ENCODE measurements around the gene RPA1. TPM values are rescaled to one million over a fixed set of nuclear protein-coding genes. Genes with fewer than 3 reads are reported as not detected.
A peak's percentile ranks its signal among the peaks of the same experiment; 100 is the strongest.
"Not testable (repeated sequence)": the region's sequence is repeated elsewhere in the genome, so short reads cannot be mapped to it uniquely, and the experiment has no call there.

RPA1 gene
- total RNA-seq, 2 experiments from 2014 or later = 38.6 to 38.7 TPM

DNA sequence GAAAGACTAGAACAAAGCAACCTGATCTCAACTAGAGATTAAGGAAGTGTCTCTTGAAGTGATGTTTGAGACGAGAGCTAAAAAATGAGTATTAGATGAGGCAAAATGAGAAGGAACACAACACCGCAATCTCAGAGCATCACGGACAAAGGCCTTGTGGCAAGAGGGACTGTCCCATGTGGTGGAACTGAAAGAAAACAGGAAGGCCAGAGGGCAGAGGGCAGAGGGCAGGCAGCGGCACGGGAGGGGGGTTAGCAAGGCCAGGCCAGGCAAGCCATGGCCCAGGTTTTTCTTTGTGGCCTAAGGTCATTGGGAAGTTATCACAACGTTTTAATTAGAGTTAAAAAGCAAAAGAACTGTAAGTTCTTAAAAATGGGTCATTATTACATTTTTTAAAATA lies 22.5 kb downstream of the RPA1 start:
- Histone ChIP-seq H3K27me3 (ENCODE audit: control insufficient read depth in 1 of 2, insufficient read depth in 2 of 2, low read length in 2 of 2) (no peaks in the 10 kb centered on the region), H3K4me1 (ENCODE audit: insufficient read depth, low read length) (no peaks in the 10 kb centered on the region), H3K9me3 (ENCODE audit: control insufficient read depth in 1 of 2, insufficient read depth in 1 of 2, low read length in 2 of 2) (no peaks in the 10 kb centered on the region), H3K36me3 (ENCODE audit: insufficient read depth, low read length) (peaks cover 64% of the 10 kb centered on the region), H3K27ac (ENCODE audit: low read depth in 1 of 2, low read length in 2 of 2) (no peak overlapping the region), H3K4me3 (ENCODE audit: low read length) (no peak overlapping the region)
- Mint-ChIP-seq H3K27ac (peak overlapping the region; percentile 45), H3K4me1 (ENCODE audit: low read depth) (peaks cover 5% of the 10 kb centered on the region), H3K4me3 (no peak overlapping the region), H3K36me3 (ENCODE audit: low read depth) (peaks cover 72% of the 10 kb centered on the region), H3K27me3 (no peaks in the 10 kb centered on the region), H3K9me3 (no peaks in the 10 kb centered on the region)
- intact Hi-C loops (cut with DNase I, micrococcal nuclease) = no loop called here
- TF ChIP-seq, protein P1, sequence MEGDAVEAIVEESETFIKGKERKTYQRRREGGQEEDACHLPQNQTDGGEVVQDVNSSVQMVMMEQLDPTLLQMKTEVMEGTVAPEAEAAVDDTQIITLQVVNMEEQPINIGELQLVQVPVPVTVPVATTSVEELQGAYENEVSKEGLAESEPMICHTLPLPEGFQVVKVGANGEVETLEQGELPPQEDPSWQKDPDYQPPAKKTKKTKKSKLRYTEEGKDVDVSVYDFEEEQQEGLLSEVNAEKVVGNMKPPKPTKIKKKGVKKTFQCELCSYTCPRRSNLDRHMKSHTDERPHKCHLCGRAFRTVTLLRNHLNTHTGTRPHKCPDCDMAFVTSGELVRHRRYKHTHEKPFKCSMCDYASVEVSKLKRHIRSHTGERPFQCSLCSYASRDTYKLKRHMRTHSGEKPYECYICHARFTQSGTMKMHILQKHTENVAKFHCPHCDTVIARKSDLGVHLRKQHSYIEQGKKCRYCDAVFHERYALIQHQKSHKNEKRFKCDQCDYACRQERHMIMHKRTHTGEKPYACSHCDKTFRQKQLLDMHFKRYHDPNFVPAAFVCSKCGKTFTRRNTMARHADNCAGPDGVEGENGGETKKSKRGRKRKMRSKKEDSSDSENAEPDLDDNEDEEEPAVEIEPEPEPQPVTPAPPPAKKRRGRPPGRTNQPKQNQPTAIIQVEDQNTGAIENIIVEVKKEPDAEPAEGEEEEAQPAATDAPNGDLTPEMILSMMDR (IDR thresholded peaks at IDR 0.05) = no peak
- ChIA-PET POLR2A (no interaction called here), CTCF (no interaction called here)
- DNase-seq = no peak
- no peak for ATAC-seq (ENCODE audit: poor library complexity)

DNA sequence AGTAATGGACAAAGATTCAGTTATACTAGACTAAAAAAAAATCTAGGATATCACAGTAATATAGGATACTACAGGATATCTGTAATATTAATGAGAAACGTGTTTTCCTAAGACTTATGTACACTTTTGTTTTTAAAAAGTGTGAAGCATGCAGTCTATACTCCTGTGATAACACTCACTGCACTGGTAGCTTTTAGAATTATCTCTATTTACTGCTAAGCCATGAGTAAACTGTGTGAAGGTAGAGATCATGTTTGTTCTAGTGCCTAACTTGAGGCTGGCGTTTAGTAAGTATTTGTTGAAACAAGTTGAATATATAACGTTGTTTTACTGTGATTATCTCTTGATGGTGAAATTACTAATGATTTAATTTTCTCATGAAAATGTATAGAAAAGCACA lies 23.9 kb downstream of the RPA1 start:
- H3K27ac ChIP-seq (ENCODE audit: low read depth in 1 of 2, low read length in 2 of 2) = no peak overlapping the region
- H3K36me3 ChIP-seq (ENCODE audit: insufficient read depth, low read length) = peaks cover 57% of the 10 kb centered on the region
- no peaks in the 10 kb centered on the region for H3K9me3 ChIP-seq (ENCODE audit: control insufficient read depth in 1 of 2, insufficient read depth in 1 of 2, low read length in 2 of 2)
- Mint-ChIP-seq H3K27me3 (no peaks in the 10 kb centered on the region), H3K36me3 (ENCODE audit: low read depth) (peaks cover 65% of the 10 kb centered on the region), H3K27ac (no peak overlapping the region), H3K4me3 (no peak overlapping the region), H3K4me1 (ENCODE audit: low read depth) (peaks cover 5% of the 10 kb centered on the region), H3K9me3 (no peaks in the 10 kb centered on the region)
- ATAC-seq (ENCODE audit: poor library complexity) = no peak
- intact Hi-C loops (cut with DNase I, micrococcal nuclease) = no loop called here
- H3K4me1 ChIP-seq (ENCODE audit: insufficient read depth, low read length) = no peaks in the 10 kb centered on the region
- ChIA-PET CTCF (no interaction called here), POLR2A (interaction anchor here (0.6 kb wide), 1 partner anchor 20 kb away, joined by 3 read pairs; no protein-coding TSS in a partner anchor)
- H3K4me3 ChIP-seq (ENCODE audit: low read length) = no peak overlapping the region
- H3K27me3 ChIP-seq (ENCODE audit: control insufficient read depth in 1 of 2, insufficient read depth in 2 of 2, low read length in 2 of 2) = no peaks in the 10 kb centered on the region
- TF ChIP-seq, protein P1 (IDR thresholded peaks at IDR 0.05) = no peak
- DNase-seq = no peak

DNA sequence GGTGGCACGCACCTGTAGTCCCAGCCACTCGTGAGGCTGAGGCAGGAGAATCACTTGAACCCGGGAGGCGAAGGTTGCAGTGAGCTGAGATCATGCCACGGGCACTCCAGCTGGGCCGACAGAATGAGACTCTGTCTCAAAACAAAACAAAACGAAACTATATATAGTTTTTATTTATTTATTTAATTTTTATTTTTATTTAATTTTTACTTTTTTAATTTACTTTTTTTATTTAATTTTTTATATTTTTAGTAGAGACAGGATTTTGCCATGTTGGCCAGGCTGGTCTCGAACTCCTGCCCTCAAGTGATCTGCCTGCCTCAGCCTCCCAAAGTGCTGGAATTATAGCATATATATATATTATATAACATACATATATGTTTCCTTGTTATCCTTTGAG lies 26.7 kb downstream of the RPA1 start:
- H3K27me3 ChIP-seq (ENCODE audit: control insufficient read depth in 1 of 2, insufficient read depth in 2 of 2, low read length in 2 of 2); H3K4me1 ChIP-seq (ENCODE audit: insufficient read depth, low read length); H3K4me1 Mint-ChIP-seq (ENCODE audit: low read depth); H3K4me3 Mint-ChIP-seq; H3K27me3 Mint-ChIP-seq; DNase-seq; H3K4me3 ChIP-seq (ENCODE audit: low read length); ATAC-seq (ENCODE audit: poor library complexity); H3K9me3 ChIP-seq (ENCODE audit: control insufficient read depth in 1 of 2, insufficient read depth in 1 of 2, low read length in 2 of 2); intact Hi-C loops (cut with DNase I, micrococcal nuclease); POLR2A ChIA-PET; H3K9me3 Mint-ChIP-seq; H3K27ac Mint-ChIP-seq; H3K27ac ChIP-seq (ENCODE audit: low read depth in 1 of 2, low read length in 2 of 2): not testable (repeated sequence)
- H3K36me3 Mint-ChIP-seq (ENCODE audit: low read depth) = peaks cover 75% of the 10 kb centered on the region
- peaks cover 50% of the 10 kb centered on the region for H3K36me3 ChIP-seq (ENCODE audit: insufficient read depth, low read length)
- CTCF ChIA-PET = interaction anchor here (0.9 kb wide), 1 partner anchor 9 kb away, joined by 4 read pairs; no protein-coding TSS in a partner anchor

- TF ChIP-seq, protein P1 (IDR thresholded peaks at IDR 0.05) = no peak
- Histone ChIP-seq H3K4me3 (ENCODE audit: low read length) (no peak overlapping the region), H3K27me3 (ENCODE audit: control insufficient read depth in 1 of 2, insufficient read depth in 2 of 2, low read length in 2 of 2) (no peaks in the 10 kb centered on the region), H3K36me3 (ENCODE audit: insufficient read depth, low read length) (peaks cover 14% of the 10 kb centered on the region), H3K4me1 (ENCODE audit: insufficient read depth, low read length) (peaks cover 4% of the 10 kb centered on the region), H3K27ac (ENCODE audit: low read depth in 1 of 2, low read length in 2 of 2) (no peak overlapping the region), H3K9me3 (ENCODE audit: control insufficient read depth in 1 of 2, insufficient read depth in 1 of 2, low read length in 2 of 2) (no peaks in the 10 kb centered on the region)
- intact Hi-C loops (cut with DNase I, micrococcal nuclease) = no loop called here
- CTCF ChIA-PET = no interaction called here
- Mint-ChIP-seq H3K4me3 (no peak overlapping the region), H3K27ac (no peak overlapping the region), H3K9me3 (no peaks in the 10 kb centered on the region), H3K27me3 (no peaks in the 10 kb centered on the region), H3K36me3 (ENCODE audit: low read depth) (peaks cover 41% of the 10 kb centered on the region), H3K4me1 (ENCODE audit: low read depth) (peaks cover 8% of the 10 kb centered on the region)
- DNase-seq = no peak
- POLR2A ChIA-PET = no interaction called here
- ATAC-seq (ENCODE audit: poor library complexity) = no peak
Measured at GRCh38 chr17:1860978-1861377, 31.2 kb downstream of the RPA1 start.

All from CD4-positive, alpha-beta T cell (primary cell).